NCI-H2081 (cell line): Measurements from ENCODE around the gene OR8D4.
"Not testable (repeated sequence)": the region's sequence is repeated elsewhere in the genome, so short reads cannot be mapped to it uniquely, and the experiment has no call there.

Source experiments
- DNase-seq, 2 experiments: peaks; one replicate each; lab custom pipeline; 2025; lab: John Stamatoyannopoulos, UW

OR8D4 gene

GRCh38 chr11:123901867-123902266 lies at the start of gene OR8D4:
OR8D4 (plus strand) TSS chr11:123902167; CDS start chr11:123906432, 4,265 bp downstream.
- no peak for DNase-seq

DNA sequence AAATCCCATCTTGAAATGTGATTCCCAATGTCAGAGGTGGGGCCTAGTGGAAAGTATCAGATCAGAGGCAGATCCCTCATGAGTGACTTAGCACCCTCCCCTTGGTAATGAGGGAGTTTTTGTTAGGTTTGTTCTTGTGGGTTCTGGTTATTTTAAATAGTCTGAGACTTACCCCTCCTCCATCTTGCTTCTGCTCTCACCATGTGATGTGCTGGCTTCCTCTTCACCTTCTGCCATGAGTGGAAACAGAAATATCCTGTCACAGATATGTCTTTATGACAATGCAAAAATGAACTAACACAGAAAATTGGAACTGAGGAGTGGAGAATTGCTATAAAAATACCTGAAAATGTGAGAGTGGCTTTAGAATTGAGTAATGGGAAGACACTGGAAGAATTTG lies 49.6 kb upstream of the OR8D4 start:
- no peak for DNase-seq

DNA sequence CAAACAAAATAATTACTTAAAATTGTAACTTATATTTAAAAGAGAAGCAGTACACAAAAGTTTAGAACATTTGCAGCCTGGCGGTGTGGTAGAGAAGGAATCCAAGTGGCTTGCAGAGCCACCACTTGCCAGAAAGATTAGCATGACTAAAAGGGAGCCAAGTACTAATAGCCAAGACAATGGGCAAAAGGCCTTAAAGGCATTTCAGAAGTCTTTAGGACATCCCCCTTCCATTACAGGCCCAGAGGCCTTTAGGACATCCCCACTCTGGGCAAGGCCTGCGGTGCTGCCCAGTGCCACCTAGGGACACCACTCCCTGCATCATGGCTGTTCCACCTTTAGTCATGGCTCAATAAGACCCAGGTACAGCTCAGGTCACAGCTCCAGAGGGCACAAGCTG lies 48.9 kb upstream of the OR8D4 start:
- DNase-seq: no peak

- DNase-seq: no peak
These were observed 45.5 kb upstream of the OR8D4 start for GRCh38 chr11:123856444-123856843.

- no peak for DNase-seq
These were observed 42.2 kb upstream of the OR8D4 start for GRCh38 chr11:123859731-123860130.

- not testable (repeated sequence) for DNase-seq
These were observed 36.7 kb upstream of the OR8D4 start for GRCh38 chr11:123865293-123865692.

DNA sequence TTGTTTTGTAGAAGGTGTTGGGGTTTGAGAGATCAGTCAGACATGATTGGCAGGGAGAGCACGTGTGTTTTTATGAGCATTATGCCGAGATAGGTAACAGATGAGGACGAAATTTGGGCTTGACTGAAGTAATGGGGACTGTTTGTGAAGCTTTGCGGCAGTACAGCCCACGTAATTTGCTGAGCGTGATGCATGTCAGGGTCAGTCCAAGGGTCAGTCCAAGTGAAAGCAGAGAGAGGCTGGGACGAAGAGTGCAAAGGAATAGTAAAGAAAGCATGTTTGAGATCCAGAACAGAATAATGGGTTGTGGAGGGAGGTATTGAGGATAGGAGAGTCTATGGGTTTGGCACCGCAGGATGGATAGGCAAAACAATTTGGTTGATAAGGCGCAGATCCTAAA lies 34.2 kb upstream of the OR8D4 start:
- not testable (repeated sequence) for DNase-seq

DNA sequence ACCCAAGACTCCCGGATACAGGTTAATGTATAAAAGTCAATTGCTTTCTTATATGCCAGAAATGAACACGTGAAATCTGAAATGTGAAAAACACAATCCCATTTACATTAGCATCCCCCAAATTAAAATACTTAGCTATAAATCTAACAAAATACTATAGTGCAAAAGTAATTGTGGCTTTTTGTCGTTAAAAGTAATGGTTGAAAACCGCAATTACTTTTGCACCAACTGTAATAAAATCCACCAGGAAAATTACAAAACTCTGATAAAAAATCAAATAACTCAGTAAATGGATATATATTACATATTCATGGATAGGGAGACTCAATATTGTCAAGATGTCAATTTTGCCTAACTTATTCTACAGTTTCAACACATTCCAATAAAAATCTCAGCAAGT lies 21.1 kb upstream of the OR8D4 start:
- no peak for DNase-seq

DNA sequence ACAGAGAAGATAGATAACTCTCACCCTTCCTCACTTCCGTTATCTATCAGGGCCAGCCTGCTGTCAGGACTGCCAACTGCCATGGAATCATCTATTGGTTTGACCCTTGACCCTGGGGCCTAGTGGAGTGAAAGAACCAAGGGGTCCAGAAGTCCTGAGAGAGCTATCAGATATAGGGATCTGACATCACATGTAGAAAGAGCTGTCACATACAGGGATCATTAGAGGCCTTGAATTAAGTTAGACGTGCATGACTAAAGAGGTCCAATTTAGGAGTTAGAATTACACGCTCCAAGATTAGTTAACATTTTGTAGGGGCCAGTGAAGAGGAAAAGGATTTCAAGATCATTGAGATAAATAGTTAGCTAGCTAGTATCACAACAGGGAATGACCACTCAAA lies 16.4 kb upstream of the OR8D4 start, which contains the start of gene TMEM225:
TMEM225 (minus strand) TSS at position 101 of the 400 bp plus-strand sequence. CDS start 245 bp downstream, outside the sequence.
- DNase-seq: no peak

- DNase-seq: no peak
These were observed 9.9 kb upstream of the OR8D4 start for GRCh38 chr11:123892031-123892430.

- no peak for DNase-seq
These were observed 2.2 kb upstream of the OR8D4 start for GRCh38 chr11:123899792-123900191.

DNA sequence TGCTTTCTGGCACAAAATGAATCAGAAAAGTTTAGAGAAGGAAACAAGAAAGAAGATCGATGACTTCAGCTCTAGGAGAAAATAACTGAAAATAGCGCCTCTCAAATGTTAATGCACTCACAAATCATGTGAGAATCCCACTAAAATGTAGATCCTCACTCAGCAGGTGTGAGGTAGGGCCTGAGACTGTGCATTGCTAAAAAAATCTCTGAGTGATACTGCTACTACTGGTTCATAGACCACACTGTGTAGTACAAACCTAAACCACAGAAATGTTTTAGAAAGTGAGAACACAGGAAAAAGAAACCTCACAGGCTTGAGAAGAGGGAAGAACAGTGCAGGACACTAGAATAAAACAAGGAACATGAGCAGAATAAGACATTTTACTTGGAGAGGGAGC lies 2.0 kb downstream of the OR8D4 start:
- DNase-seq: no peak

GRCh38 chr11:123904932-123905331 lies 3.0 kb downstream of the OR8D4 start:
- DNase-seq: no peak

- no peak for DNase-seq
These were observed 3.9 kb downstream of the OR8D4 start for GRCh38 chr11:123905826-123906225.

DNA sequence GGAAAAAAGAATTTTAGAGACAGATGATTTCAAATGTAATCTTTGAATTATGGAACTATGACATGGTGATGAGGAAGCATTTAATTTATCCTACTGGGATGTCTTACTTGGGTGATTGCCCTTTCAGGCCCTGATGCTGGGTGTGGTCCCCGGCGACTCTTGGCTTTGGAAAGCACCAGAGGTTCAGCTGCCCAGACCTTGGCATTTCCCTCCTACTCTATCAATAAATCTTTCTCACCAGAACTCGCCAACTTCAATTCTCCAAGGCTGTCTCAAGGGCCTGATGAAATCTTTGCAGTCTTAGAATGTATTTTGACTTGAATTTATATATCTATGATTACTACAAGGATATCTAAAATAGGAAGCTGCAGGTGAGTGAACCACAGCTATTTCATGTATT lies 19.0 kb downstream of the OR8D4 start:
- no peak for DNase-seq

DNA sequence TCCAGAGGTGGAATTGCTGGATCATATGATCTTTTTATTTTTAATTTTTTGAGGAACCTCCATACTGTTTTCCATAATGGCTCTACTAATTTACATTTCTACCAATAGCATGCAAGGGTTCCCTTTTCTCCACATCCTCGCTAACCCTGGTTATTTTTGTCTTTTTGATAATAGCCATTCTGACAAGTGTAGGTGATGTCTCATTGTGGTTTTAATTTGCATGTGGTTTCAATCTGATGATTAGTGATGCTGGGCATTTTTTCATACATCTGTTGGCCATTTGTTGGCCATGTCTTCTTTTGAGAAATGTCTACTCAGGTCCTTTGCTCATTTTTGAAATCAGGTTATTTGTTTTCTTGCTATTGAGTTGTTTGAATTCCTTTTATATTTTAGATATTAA lies 22.1 kb downstream of the OR8D4 start:
- no peak for DNase-seq

DNA sequence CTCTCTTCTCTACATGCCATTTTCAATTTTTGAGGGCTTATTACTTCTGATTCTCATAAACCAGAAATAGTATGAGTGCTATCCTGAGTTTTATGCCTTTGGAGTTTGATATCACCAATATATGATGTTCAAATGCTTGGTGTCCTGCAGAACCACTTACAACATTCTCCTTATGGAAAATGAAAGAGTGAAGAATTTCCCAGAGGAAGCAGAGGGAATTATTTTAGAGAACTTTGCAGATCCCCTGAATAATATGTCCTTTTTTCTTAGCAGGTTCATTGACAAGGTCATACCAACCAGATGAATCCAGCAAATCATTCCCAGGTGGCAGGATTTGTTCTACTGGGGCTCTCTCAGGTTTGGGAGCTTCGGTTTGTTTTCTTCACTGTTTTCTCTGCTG lies 37.4 kb downstream of the OR8D4 start, which contains the start of gene OR4D5:
OR4D5 (plus strand) TSS at position 301 of the 400 bp plus-strand sequence; CDS start at position 301, 0 bp downstream.
- no peak for DNase-seq

- DNase-seq: no peak
These were observed 40.4 kb downstream of the OR8D4 start for GRCh38 chr11:123942413-123942812.

DNA sequence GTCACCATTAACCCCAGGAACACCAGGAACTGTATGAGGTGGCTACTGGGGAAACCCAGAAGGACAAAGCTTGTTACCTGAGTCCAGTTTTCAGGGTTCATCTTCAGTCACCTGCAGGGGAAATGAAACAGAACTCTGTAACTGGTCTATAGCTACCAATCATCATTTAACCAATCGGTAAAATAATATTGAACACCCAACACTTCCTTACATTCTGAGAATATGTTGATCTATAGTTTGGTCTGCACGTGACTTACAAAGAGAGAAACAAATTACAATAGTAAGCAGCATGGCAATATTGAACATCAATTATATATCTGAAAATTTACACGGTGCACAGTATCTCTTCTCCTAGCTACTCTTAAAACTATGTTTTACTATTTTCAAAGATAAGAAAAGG lies 41.8 kb downstream of the OR8D4 start, which contains the start of gene OR6T1:
OR6T1 (minus strand) TSS at position 101 of the 400 bp plus-strand sequence; CDS start at position 101, 0 bp downstream.
- no peak for DNase-seq

DNA sequence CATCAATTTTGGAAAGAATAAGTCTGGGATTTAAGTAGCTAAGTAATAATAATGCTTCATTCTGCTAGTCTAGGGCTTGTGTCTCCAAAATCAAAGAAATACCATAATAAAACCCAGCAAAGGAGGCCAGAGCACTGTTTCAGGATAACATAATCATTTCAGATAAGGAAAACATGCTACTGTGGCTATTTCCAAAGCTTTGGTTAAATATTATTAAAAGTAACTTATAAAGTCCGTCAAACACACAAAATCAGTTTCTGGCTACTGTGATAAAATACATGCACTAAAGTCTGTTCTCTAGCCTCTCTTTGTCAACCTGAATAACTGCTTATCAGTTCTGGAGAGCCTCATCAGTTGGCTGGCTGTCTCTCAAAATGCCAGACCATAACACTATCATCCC lies 43.2 kb downstream of the OR8D4 start:
- no peak for DNase-seq

GRCh38 chr11:123956752-123957151 lies 54.8 kb downstream of the OR8D4 start:
- DNase-seq: no peak
